GM23338 (cell line): ENCODE data around the gene AGXT.

ENCODE experiments used
- NANOG ChIP-seq: IDR thresholded peaks from 2 replicates; pipeline ENCODE4 v1.6.1; 2016; ENCODE audit warnings: antibody characterized with exemption, borderline replicate concordance
- POLR2AphosphoS5 ChIP-seq: IDR thresholded peaks from 2 replicates; pipeline ENCODE4 v1.6.1; 2016; ENCODE audit warnings: antibody characterized with exemption, low read depth

DNA sequence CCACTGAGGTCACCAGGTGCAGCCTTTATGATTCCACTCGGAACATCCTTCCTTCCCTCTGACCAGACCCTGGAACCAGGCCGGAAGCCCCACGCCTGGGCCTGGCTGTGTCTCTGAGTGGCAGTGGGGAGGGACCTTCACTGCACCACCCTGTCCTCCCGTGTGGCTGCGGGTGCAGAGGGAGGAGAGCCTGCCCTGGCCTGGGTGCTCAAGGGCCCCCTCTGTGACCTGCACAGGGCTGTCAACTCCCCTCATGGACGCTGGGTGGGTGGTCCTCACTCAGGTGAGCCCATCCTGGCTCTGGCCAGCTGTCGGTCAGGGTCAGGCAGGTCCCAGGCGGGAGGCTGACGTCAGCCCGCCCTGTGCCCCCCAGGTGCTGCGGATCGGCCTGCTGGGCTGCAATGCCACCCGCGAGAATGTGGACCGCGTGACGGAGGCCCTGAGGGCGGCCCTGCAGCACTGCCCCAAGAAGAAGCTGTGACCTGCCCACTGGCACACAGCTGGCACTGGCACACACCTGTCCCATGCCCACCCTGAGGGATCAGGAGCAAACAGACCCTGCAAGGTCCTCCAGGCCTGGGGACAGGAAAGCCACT lies 9.8 kb downstream of the AGXT start:
- TF ChIP-seq NANOG (no peak), POLR2AphosphoS5 (no peak)
